ENCODE measurements around the gene OTOP3.

The OTOP3 gene, protein sequence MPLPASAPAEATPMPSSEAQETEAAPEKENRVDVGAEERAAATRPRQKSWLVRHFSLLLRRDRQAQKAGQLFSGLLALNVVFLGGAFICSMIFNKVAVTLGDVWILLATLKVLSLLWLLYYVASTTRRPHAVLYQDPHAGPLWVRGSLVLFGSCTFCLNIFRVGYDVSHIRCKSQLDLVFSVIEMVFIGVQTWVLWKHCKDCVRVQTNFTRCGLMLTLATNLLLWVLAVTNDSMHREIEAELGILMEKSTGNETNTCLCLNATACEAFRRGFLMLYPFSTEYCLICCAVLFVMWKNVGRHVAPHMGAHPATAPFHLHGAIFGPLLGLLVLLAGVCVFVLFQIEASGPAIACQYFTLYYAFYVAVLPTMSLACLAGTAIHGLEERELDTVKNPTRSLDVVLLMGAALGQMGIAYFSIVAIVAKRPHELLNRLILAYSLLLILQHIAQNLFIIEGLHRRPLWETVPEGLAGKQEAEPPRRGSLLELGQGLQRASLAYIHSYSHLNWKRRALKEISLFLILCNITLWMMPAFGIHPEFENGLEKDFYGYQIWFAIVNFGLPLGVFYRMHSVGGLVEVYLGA

DNA sequence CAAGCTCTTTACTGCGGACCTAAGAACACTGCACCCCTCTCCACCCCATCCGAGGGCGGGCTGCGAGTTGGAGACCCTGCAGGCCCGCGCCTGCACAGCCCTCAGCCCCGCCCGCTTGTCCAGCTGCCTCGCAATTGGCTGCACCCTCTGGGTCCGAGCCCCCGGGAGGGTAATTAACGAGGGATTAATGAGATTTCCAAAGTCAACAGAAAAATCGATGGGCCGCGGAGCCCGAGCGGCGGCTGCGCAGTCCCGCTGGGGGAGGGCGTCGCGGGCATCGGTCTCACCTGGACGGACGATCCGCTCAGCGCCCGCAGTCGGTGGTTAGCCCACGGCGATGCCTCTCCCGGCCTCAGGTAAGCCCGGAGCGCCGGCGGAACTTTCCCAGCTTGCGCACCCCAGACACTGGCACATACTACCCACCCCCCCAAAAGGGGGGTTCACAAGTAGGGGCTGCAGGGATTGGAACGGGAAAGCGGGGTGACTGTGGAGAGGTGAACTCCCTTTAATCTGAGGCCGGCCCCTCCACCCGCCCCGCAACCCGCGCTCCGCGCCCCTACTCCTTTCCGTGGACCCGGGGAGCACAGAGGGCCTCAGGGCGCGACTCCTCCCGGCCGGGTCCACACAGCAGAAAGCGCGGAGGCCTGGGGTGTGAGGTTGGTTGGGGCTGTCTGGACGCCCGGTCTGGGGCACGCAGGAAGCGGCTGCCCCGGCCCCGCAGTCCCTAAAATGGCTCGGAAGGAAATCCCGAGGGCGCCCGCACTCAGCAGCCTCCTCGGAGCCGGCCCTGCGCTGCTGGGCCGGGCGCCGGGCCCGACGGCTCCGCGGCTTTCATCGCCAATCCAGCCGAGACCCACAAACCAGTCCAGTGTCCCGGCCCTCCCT lies at the start of gene OTOP3:
OTOP3 (plus strand) TSS at position 314 of the 885 bp plus-strand sequence; CDS start at position 338, 24 bp downstream.
- Histone ChIP-seq H3K27me3 (ENCODE audit: control insufficient read depth, insufficient read depth, low read length) (peaks cover 76% of the 10 kb centered on the region), H3K4me3 (ENCODE audit: low read depth, low read length) (peak within 1 kb of the TSS; percentile 48)

DNA sequence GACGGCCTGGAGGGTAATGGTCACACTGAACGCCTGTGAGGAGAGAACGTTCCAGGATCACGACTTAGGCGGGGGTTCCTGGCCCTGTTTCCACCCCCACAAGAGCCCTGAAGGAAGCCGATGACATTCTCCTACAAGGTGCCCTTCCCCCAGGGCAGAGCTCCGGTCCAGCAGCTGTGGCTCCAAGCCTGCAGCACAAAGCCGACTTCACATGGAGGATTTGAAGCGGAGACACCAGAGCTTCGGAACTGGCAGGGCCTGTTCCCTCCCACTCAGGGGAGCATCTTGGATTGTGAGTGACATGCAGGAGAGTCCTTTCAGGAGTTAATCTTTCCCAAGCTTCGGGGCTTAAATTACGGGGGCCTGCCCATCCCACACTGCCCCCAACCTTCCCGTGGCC lies 47.2 kb upstream of the OTOP3 start:
- H3K9ac ChIP-seq (ENCODE audit: low read depth, low read length): no peak overlapping the region
- no peak overlapping the region for H3K27ac ChIP-seq (ENCODE audit: low read depth, low read length)
- H3K4me1 ChIP-seq (ENCODE audit: control insufficient read depth, insufficient read depth, low read length): no peaks in the 10 kb centered on the region; the same call in 1 of the 2 replicates
- H3K27me3 ChIP-seq (ENCODE audit: control insufficient read depth, insufficient read depth, low read length): peaks cover 22% of the 10 kb centered on the region
- no peak overlapping the region for H3K4me3 ChIP-seq (ENCODE audit: low read depth, low read length)
- H3K9me3 ChIP-seq (ENCODE audit: control insufficient read depth, insufficient read depth, low read length): no peaks in the 10 kb centered on the region
- H3K36me3 ChIP-seq (ENCODE audit: control insufficient read depth, insufficient read depth, low read length): no peaks in the 10 kb centered on the region

More for the DNA sequence above, at the start of gene OTOP3:
- Histone ChIP-seq H3K4me1 (ENCODE audit: control insufficient read depth, insufficient read depth, low read length) (0 out of 2 replicates have a peak, but pooled peaks cover 5% of the 10 kb centered on the region), H3K36me3 (ENCODE audit: control insufficient read depth, insufficient read depth, low read length) (no peaks in the 10 kb centered on the region), H3K9me3 (ENCODE audit: control insufficient read depth, insufficient read depth, low read length) (no peaks in the 10 kb centered on the region), H3K27ac (ENCODE audit: low read depth, low read length) (no peak within 1 kb of the TSS), H3K9ac (ENCODE audit: low read depth, low read length) (no peak within 1 kb of the TSS)

DNA sequence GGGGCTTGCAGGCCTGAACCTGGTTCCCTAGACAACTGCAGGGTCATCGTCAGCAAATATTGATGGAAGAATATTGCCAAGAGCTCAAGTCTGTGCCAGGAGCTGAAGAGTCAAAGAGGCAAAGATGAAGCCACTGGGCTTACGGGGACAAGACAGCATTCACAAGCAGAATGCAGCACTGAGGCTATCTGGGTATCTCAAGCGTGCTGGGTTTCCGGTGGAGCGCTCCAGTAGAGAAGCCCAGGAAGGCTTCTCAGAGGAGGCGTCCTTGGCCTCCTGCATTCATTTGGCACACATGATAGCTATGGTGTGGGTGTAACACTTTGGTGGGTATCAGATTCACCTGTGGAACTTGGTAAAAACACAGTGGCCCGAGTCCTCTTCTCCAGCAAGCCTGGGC lies 45.1 kb upstream of the OTOP3 start:
- Histone ChIP-seq H3K4me3 (ENCODE audit: low read depth, low read length) (no peak overlapping the region), H3K9ac (ENCODE audit: low read depth, low read length) (no peak overlapping the region), H3K36me3 (ENCODE audit: control insufficient read depth, insufficient read depth, low read length) (no peaks in the 10 kb centered on the region), H3K27me3 (ENCODE audit: control insufficient read depth, insufficient read depth, low read length) (peaks cover 42% of the 10 kb centered on the region), H3K9me3 (ENCODE audit: control insufficient read depth, insufficient read depth, low read length) (no peaks in the 10 kb centered on the region), H3K4me1 (ENCODE audit: control insufficient read depth, insufficient read depth, low read length) (no peaks in the 10 kb centered on the region), H3K27ac (ENCODE audit: low read depth, low read length) (no peak overlapping the region)

DNA sequence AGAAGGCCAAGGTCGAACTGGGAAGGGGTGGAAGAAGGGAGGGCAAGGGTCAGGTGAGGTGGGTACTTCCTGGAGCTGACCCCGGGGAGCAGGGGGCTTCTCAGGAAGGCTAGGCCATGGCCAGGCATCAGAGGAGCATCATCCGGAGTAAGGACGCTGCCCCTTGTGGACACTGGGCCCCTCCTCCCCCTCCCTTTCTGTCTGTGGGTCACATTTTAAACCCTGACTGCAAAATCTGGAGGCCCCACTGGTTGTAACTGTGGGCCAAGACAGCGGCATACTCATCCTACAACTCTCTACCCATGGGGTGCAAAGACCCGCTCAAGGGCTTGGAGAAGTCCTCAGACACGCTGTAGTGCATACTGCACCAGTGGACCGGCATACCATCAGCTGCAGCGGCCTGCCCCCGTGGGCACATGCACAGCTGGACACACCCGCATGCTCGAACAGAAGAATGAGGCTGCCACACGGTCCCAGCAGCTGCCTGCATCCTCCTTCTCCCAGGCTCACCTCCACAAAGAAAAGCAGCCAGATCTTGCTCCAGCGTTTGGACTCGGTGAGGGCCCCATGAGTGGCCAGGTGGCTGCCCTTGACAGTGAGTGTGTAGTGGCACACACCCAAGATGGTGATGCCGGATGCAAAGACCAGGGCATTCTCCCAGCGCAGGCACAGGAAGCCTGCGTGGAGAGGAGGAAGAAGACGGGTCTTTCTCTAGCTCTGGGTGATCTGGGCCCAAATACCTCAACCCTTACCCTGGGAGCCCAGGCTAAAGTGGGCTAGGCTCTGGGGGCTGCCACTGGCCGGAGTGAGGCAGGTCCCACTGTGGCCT lies 43.5 kb upstream of the OTOP3 start:
- Histone ChIP-seq H3K4me3 (ENCODE audit: low read depth, low read length) (peak overlapping the region; percentile 69; the same call in 1 of the 2 replicates), H3K4me1 (ENCODE audit: control insufficient read depth, insufficient read depth, low read length) (no peaks in the 10 kb centered on the region), H3K27ac (ENCODE audit: low read depth, low read length) (no peak overlapping the region), H3K27me3 (ENCODE audit: control insufficient read depth, insufficient read depth, low read length) (peaks cover 53% of the 10 kb centered on the region), H3K9ac (ENCODE audit: low read depth, low read length) (no peak overlapping the region), H3K9me3 (ENCODE audit: control insufficient read depth, insufficient read depth, low read length) (no peaks in the 10 kb centered on the region), H3K36me3 (ENCODE audit: control insufficient read depth, insufficient read depth, low read length) (no peaks in the 10 kb centered on the region)

DNA sequence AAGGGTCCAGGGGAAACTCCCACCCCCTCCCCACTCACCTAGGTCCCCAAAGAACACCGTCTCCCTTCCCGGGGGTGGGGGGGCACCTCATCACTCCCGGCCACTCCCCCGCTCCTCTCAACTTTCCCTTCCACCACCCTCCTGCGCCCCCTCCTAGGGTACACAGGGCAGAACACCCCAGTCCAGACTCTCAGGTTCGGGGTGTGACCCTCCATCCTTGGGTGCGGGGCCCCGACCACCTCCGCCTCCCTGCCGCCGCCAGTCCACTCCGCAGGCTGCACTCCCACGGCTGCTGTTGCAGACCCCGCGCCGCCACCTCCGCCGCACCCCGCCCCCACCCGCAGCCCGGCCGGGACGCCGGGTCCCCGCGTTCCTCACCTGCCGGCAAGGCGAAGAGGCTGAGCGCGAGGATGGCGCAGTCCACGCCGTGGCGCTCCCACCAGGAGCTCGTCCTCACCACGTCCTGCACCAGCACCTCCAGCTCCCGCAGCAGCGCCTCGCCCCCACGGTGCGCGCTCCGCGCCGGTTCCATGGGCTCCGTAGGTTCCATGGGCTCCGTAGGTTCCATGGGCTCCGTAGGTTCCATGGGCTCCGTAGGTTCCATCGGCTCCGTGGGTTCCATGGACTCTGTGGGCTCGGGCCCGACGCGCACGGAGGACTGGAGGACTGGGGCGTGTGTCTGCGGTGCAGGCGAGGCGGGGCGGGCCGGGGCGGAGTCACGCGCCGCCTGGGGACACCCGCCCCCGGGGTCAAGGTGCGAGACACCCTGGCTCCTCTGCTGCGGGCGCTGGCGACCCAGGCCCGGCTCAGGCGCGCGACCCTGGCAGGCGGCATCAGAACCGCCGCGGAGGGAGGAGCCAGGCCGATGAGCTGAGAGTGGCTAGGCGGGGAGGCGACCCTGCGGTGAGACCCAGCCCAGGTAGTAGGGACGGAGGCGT lies 42.5 kb upstream of the OTOP3 start, which contains the start of gene FADS6:
FADS6 (minus strand) TSS at position 660 of the 938 bp plus-strand sequence; CDS start at position 622, 38 bp downstream.
- no peaks in the 10 kb centered on the region for H3K36me3 ChIP-seq (ENCODE audit: control insufficient read depth, insufficient read depth, low read length)
- no peak within 1 kb of the TSS for H3K9ac ChIP-seq (ENCODE audit: low read depth, low read length)
- H3K4me1 ChIP-seq (ENCODE audit: control insufficient read depth, insufficient read depth, low read length): no peaks in the 10 kb centered on the region
- H3K9me3 ChIP-seq (ENCODE audit: control insufficient read depth, insufficient read depth, low read length): no peaks in the 10 kb centered on the region
- H3K27ac ChIP-seq (ENCODE audit: low read depth, low read length): no peak within 1 kb of the TSS
- peaks cover 53% of the 10 kb centered on the region for H3K27me3 ChIP-seq (ENCODE audit: control insufficient read depth, insufficient read depth, low read length)
- H3K4me3 ChIP-seq (ENCODE audit: low read depth, low read length): peak within 1 kb of the TSS; percentile 69

DNA sequence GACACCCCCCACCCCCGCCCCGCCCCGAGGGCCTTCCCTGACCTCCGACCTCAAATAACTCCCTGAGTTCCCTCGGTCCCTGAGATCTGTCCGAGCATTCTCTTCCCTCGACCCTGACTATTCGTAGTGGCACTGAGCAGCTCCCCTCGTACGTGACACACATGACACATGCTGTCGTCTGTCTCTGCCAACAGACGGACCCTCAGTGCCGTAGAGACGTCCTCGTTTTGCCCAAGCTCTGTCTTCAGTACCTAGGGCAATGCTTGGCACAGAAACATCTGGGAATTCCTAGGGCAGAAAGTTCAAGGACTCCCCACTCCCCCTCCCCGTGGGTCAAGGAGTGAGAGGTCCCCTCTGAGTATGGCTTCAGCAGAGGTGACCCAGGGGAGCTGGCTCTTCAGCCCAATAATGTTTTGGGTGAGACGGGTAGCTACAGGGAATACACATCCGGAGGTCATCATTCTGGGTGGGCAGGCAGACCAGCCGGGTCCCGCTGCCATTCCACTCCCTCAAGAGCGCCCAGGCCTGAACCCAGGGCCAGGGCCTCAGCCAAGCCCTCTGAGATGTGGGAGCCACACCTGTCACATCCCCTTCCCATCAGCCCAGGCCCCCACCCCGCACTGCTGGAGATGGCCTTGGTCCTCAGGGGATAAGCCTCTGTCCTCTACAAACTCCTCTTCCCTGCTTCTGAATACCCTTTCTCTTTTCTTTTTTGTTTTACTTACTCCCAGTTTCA lies 41.6 kb upstream of the OTOP3 start:
- H3K27ac ChIP-seq (ENCODE audit: low read depth, low read length): no peak overlapping the region
- H3K36me3 ChIP-seq (ENCODE audit: control insufficient read depth, insufficient read depth, low read length): no peaks in the 10 kb centered on the region
- H3K9me3 ChIP-seq (ENCODE audit: control insufficient read depth, insufficient read depth, low read length): no peaks in the 10 kb centered on the region
- H3K4me3 ChIP-seq (ENCODE audit: low read depth, low read length): peak overlapping the region; percentile 69; the same call in 1 of the 2 replicates
- peaks cover 53% of the 10 kb centered on the region for H3K27me3 ChIP-seq (ENCODE audit: control insufficient read depth, insufficient read depth, low read length)
- no peaks in the 10 kb centered on the region for H3K4me1 ChIP-seq (ENCODE audit: control insufficient read depth, insufficient read depth, low read length)
- no peak overlapping the region for H3K9ac ChIP-seq (ENCODE audit: low read depth, low read length)

DNA sequence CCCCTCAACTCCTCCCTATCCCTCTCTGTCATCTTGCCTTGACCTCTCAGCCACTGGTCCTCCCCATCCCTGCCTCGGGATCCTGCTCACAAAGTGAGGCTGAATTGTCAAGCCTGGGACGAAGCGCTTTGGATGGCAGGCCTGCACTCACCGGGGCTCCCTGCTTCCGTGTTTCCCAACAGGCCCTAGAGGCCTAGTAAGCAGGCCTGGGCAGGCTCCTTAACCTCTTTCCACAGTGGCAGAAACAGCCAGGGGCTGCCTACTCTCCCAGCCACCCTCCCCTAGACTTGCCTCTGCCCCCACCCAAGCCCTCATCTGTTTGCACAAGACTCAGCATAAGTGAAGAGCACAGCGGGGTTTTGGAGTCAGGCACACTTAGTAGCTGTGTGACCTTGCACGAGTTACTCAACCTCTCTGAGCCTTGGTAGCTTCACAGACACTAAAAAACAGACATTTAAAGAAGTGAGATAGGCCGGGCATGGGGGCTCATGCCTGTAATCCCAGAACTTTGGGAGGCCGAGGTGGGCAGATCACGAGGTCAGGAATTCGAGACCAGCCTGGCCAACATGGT lies 37.2 kb upstream of the OTOP3 start:
- Histone ChIP-seq H3K4me3 (ENCODE audit: low read depth, low read length) (no peak overlapping the region), H3K9me3 (ENCODE audit: control insufficient read depth, insufficient read depth, low read length) (no peaks in the 10 kb centered on the region), H3K4me1 (ENCODE audit: control insufficient read depth, insufficient read depth, low read length) (no peaks in the 10 kb centered on the region), H3K36me3 (ENCODE audit: control insufficient read depth, insufficient read depth, low read length) (no peaks in the 10 kb centered on the region), H3K27ac (ENCODE audit: low read depth, low read length) (no peak overlapping the region), H3K27me3 (ENCODE audit: control insufficient read depth, insufficient read depth, low read length) (peaks cover 36% of the 10 kb centered on the region), H3K9ac (ENCODE audit: low read depth, low read length) (no peak overlapping the region)

DNA sequence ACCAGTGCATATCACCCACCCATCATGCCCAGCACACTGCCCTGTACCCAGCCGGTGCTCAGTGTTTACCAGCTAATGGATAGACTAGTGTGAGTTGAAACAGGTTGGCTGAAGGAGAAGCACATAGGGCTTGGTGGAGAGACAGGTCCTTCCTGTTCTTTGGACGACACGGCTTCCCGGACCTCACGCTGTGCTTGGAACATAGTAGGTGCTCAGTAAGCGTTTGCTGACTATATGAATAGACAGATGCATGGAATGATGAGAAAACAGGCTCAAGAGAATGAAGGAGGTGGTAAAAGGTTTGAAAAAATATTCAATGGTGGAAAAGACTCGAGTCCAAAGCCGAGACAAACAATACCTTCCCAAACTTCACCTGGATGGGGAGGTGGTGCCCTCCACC lies 35.5 kb upstream of the OTOP3 start:
- Histone ChIP-seq H3K4me3 (ENCODE audit: low read depth, low read length) (no peak overlapping the region), H3K9ac (ENCODE audit: low read depth, low read length) (no peak overlapping the region), H3K4me1 (ENCODE audit: control insufficient read depth, insufficient read depth, low read length) (no peaks in the 10 kb centered on the region), H3K9me3 (ENCODE audit: control insufficient read depth, insufficient read depth, low read length) (no peaks in the 10 kb centered on the region), H3K36me3 (ENCODE audit: control insufficient read depth, insufficient read depth, low read length) (no peaks in the 10 kb centered on the region), H3K27me3 (ENCODE audit: control insufficient read depth, insufficient read depth, low read length) (peaks cover 18% of the 10 kb centered on the region), H3K27ac (ENCODE audit: low read depth, low read length) (no peak overlapping the region)
